ENCODE data around the gene MARK4. TPM values are rescaled to one million over a fixed set of nuclear protein-coding genes. Genes with fewer than 3 reads are reported as not detected.

Gene MARK4
- 17.1 and 34.5 TPM in 2 replicates for total RNA-seq

GRCh38 chr19:45250832-45251451 lies at the start of gene MARK4:
MARK4 (plus strand) TSS chr19:45251271; CDS start chr19:45251589, 318 bp downstream.

GRCh38 chr19:45245334-45245787 lies 5.7 kb upstream of the MARK4 start, which contains the start of gene EXOC3L2:
EXOC3L2 (minus strand) TSS chr19:45245407; CDS start chr19:45239045, 6,362 bp downstream.

DNA sequence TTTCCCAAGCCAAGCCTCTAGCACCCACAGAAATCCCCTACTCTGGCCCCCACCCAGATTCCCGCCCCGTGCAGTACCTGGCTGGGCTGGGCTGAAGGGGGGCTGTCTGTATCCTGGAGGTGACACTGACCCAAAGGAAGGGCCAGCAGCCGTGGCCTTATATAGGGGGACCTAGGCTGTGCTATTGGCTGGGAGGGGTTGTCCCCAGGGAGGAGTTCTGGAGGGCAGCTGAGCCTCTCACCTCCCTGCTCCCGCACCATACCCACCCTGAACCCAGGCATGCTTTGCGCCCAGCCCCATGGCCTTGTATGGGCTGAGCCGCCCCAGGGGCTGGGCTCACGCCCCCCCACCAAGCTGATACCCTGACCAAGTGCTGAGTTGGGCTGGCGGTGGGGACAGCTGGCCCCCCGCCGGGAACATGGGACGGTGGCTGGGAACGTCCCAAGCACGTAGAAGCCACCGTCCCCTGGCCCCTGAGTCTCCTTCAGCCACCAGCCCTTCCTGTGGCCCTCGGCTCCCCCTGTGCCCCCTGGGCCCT lies 71.7 kb downstream of the MARK4 start, which contains the start of gene CKM:
TSS of gene CKM (minus strand) at position 132 of the 538 bp plus-strand sequence. CDS start 3,162 bp downstream, outside the sequence.

DNA sequence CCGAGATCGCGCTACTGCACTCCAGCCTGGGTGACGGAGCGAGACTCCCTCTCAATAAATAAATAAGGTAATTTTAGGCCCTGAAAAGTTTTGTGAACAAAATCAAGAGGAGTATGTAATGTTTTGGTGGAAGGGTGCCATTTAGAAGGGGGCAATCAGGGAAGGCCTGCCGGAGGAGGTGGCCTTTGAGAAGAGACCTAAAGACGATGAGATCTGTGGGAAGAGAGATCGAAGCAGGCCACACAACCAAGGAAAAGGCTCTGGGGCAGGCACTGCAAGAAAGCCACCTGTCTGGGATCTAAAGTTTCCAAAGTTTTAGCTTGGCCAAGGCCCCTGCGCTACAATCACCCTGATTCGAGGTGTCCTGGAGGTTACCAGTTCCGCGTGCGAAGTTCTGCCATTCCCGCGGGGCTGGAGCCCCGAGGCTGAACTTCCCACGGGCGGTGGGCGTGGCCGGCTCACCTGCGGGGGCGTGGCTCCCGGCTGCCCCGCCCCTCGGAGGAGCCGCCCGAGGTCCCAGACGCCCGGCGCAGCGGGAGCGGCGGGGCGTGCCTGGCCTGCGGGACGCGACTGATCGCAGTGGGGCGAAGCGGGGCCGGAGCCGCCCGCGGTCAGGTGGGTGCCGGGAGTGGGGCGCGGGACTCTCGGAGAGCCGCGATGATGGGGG lies 89.3 kb downstream of the MARK4 start, which contains the start of gene KLC3:
TSS of gene KLC3 (plus strand) at position 519 of the 667 bp plus-strand sequence. CDS start 4,792 bp downstream, outside the sequence.

Other genes with a start within 250 kb of the MARK4 start
- 4.2 and 34.4 TPM in 2 replicates for gene RELB, start 249.8 kb upstream of the MARK4 start, total RNA-seq
- gene CLASRP, start 212.2 kb upstream of the MARK4 start, total RNA-seq = 11.9 and 74.0 TPM in 2 replicates
- 0.26 and 1.5 TPM in 2 replicates for gene ZNF296, start 174.8 kb upstream of the MARK4 start, total RNA-seq
- gene GEMIN7, start 172.0 kb upstream of the MARK4 start, total RNA-seq = 34.7 and 48.5 TPM in 2 replicates
- gene PPP1R37, start 158.1 kb upstream of the MARK4 start, total RNA-seq = 16.2 and 32.3 TPM in 2 replicates
- under 0.01 and 0.16 TPM in 2 replicates for gene NKPD1, start 90.3 kb upstream of the MARK4 start, total RNA-seq
- gene TRAPPC6A, start 73.0 kb upstream of the MARK4 start, total RNA-seq = 14.1 and 33.1 TPM in 2 replicates
- gene BLOC1S3, start 72.5 kb upstream of the MARK4 start, total RNA-seq = 5.0 and 8.6 TPM in 2 replicates
- gene EXOC3L2, start 5.9 kb upstream of the MARK4 start, total RNA-seq = 0.24 TPM in 1 of 2 replicates, not detected in the other
- 6.0 TPM in 1 of 2 replicates, not detected in the other for gene CKM, start 71.6 kb downstream of the MARK4 start, total RNA-seq
- gene KLC3, start 89.5 kb downstream of the MARK4 start, total RNA-seq = 0.65 TPM in 1 of 2 replicates, not detected in the other
- gene ERCC2, start 119.3 kb downstream of the MARK4 start, total RNA-seq = 14.2 and 39.7 TPM in 2 replicates
- 3.6 and 18.6 TPM in 2 replicates for gene PPP1R13L, start 153.8 kb downstream of the MARK4 start, total RNA-seq
- 3.4 and 9.3 TPM in 2 replicates for gene POLR1G, start 155.4 kb downstream of the MARK4 start, total RNA-seq
- 114 and 183 TPM in 2 replicates for gene ERCC1, start 172.6 kb downstream of the MARK4 start, total RNA-seq
- gene FOSB, start 216.7 kb downstream of the MARK4 start, total RNA-seq = 7.4 and 16.4 TPM in 2 replicates
- 13.7 and 20.2 TPM in 2 replicates for gene RTN2, start 245.8 kb downstream of the MARK4 start, total RNA-seq
- gene PPM1N, start 247.2 kb downstream of the MARK4 start, total RNA-seq = 1.2 and 5.6 TPM in 2 replicates

All from epithelial cell of alveolus of lung (primary cell).